Measurements from ENCODE around the gene PRSS1.

PRSS1 gene

DNA sequence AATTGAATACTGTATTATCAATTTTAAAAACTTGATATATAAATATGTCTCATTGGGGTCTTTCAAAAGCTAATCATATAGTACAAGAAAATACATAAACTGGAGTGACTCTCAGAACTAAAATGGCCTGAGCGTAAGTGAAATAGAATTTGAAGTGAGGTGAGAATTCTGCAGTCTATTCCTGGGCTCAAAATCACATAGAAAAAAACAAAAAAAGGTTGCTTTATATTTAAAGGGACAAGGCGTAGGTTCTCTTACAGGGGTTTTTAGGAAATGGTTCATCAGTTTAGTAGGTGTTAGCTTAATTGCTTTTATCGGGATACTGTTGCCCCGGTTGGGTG is 36.7 kb upstream of the PRSS1 start:
- no peak for DNase-seq (ENCODE audit: low read depth in 2 of 2)

DNA sequence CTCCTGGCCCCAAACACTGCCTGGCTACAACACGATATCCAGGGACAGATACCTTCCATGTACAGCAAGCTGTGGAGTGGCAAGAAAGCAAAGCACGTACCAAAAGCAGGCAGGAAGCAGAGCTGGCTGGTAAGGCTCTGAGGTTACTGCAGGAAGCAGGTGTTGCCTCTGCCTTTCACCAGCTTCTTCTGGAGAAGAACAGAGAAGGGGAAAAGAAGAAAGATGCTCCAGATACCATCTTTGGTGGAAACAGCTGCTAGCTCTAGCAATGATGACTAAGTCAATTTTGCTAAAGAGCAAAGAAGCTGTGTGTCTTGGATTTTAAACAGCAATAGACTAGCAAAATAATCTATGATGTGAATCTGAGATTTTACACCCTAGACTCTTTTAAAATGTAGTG is 34.9 kb upstream of the PRSS1 start:
- peak in 1 of 2 donors; percentile 1 for DNase-seq (ENCODE audit: low read depth in 2 of 2)
- TF ChIP-seq, protein P1, sequence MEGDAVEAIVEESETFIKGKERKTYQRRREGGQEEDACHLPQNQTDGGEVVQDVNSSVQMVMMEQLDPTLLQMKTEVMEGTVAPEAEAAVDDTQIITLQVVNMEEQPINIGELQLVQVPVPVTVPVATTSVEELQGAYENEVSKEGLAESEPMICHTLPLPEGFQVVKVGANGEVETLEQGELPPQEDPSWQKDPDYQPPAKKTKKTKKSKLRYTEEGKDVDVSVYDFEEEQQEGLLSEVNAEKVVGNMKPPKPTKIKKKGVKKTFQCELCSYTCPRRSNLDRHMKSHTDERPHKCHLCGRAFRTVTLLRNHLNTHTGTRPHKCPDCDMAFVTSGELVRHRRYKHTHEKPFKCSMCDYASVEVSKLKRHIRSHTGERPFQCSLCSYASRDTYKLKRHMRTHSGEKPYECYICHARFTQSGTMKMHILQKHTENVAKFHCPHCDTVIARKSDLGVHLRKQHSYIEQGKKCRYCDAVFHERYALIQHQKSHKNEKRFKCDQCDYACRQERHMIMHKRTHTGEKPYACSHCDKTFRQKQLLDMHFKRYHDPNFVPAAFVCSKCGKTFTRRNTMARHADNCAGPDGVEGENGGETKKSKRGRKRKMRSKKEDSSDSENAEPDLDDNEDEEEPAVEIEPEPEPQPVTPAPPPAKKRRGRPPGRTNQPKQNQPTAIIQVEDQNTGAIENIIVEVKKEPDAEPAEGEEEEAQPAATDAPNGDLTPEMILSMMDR (IDR thresholded peaks at IDR 0.05; ENCODE audit: low read depth, low read length) = no peak

More for the DNA sequence above, 36.7 kb upstream of the PRSS1 start:
- no peak overlapping the region for H3K4me3 ChIP-seq (replicated peaks in 1 of 2; ENCODE audit: low read depth in 2 of 2, low read length in 2 of 2)
- TF ChIP-seq, protein P1 (IDR thresholded peaks at IDR 0.05; ENCODE audit: low read depth, low read length) = no peak

DNA sequence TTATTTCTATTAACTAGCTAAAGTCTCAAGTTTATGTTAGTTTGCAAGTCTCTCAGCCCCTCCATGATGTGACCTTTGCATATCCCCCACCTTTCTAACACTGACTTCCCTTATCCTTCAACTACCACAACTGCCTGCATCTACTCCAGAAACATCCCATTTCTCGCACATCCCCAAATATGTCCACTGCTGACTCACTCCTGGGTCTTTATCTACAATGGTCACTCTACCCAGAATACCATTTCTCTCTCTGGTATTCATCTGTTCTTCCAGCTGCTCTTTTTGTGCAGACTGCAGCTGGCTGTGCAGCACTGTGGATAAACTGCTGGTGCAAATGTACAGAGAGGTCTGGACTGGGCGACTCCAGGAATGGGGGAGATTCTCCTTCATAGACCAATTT is 32.7 kb upstream of the PRSS1 start:
- no peak for DNase-seq (ENCODE audit: low read depth in 2 of 2)
- H3K4me3 ChIP-seq (replicated peaks in 1 of 2; ENCODE audit: low read depth in 2 of 2, low read length in 2 of 2) = no peak overlapping the region
- TF ChIP-seq, protein P1 (IDR thresholded peaks at IDR 0.05; ENCODE audit: low read depth, low read length) = no peak

More for the DNA sequence above, 34.9 kb upstream of the PRSS1 start:
- H3K4me3 ChIP-seq (replicated peaks in 1 of 2; ENCODE audit: low read depth in 2 of 2, low read length in 2 of 2) = no peak overlapping the region

DNA sequence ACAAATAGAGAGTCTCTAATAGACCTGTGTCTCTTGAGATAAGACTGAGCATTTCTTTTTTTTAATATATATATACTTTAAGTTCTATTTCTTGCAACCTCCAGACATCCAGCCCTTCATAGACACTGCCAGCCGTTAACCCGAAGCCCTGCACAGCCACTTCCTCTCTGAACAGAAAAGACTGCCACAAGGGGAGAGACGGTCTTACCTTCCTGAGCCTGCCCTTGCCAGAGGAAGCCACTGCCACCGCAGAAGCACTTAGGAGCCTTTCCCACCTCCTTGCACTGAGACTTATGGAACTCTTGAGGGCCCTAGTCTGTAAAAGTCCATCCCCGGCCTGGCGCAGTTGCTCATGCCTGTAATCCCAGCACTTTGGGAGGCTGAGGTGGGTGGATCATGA is 31.8 kb upstream of the PRSS1 start:
- H3K4me3 ChIP-seq (replicated peaks in 1 of 2; ENCODE audit: low read depth in 2 of 2, low read length in 2 of 2) = no peak overlapping the region
- TF ChIP-seq, protein P1 (IDR thresholded peaks at IDR 0.05; ENCODE audit: low read depth, low read length) = no peak
- no peak for DNase-seq (ENCODE audit: low read depth in 2 of 2)

DNA sequence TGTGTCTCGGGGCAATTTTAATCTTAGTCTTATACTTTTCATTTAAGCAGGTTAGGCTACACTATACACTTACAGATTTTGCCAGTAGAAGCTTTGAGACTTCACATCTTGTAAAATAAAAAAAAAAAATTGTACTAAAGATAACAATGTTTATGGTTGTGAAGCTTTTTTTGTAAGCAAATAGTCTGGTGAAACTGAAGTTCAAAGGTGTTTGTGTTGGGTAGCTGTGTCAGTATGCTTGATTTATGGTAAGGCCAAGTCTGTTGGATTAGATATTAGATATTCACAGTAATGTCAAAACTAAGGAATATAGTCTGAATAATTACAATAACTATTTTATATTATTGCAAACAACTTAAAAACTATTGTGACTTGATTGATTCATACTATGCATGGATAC is 31.0 kb upstream of the PRSS1 start:
- no peak for DNase-seq (ENCODE audit: low read depth in 2 of 2)
- no peak overlapping the region for H3K4me3 ChIP-seq (replicated peaks in 1 of 2; ENCODE audit: low read depth in 2 of 2, low read length in 2 of 2)
- TF ChIP-seq, protein P1 (IDR thresholded peaks at IDR 0.05; ENCODE audit: low read depth, low read length) = no peak

DNA sequence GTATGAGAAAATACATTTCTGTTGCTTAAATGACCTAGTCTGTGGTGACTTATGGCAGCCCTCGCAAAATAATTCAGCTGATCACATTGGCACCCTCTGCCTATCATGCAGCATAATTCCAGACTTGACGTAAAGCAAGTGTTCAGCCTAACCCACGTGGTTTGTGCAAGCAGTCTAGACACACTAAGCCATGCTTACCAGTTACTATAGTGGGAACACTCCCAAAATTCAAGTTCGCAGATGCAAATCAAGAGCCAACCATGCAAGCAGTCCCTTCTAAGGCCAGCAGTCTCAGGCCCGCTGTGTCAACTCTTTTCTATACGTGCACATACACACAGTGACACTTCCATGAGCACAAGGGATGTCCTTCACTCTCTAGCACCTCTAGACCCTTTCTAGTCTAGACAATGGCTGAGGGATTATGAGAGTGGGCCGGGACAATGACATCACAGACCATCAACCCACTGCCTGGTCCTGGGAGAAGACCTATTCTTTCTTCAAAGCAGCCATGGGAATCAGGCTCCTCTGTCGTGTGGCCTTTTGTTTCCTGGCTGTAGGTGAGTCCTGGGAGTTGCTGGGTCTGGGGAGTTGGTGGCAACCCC is 29.0 kb upstream of the PRSS1 start:
- no peak overlapping the region for H3K4me3 ChIP-seq (replicated peaks in 1 of 2; ENCODE audit: low read depth in 2 of 2, low read length in 2 of 2)
- DNase-seq (ENCODE audit: low read depth in 2 of 2) = no peak
- TF ChIP-seq, protein P1 (IDR thresholded peaks at IDR 0.05; ENCODE audit: low read depth, low read length) = no peak

DNA sequence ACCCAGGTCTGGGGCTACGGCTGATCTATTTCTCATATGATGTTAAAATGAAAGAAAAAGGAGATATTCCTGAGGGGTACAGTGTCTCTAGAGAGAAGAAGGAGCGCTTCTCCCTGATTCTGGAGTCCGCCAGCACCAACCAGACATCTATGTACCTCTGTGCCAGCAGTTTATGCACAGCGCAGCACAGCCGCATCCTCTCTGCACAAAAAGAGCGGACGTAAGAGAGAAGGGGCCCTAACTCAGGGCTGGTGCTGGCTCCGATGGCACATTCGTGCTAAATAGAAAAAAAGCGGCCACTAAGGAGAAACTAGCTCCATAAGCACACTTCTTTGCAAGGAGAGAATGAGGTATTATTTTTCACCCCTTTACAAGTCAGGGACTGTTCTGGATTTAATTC is 28.3 kb upstream of the PRSS1 start:
- no peak overlapping the region for H3K4me3 ChIP-seq (replicated peaks in 1 of 2; ENCODE audit: low read depth in 2 of 2, low read length in 2 of 2)

More for the DNA sequence above, 28.3 kb upstream of the PRSS1 start:
- no peak for DNase-seq (ENCODE audit: low read depth in 2 of 2)
- TF ChIP-seq, protein P1 (IDR thresholded peaks at IDR 0.05; ENCODE audit: low read depth, low read length) = no peak
